B cell (primary cell): ENCODE results near the gene FGL2. TPM values are rescaled to one million over a fixed set of nuclear protein-coding genes. Genes with fewer than 3 reads are reported as not detected.

Experiments
- ATAC-seq: fragments of 200-7000 bp; cut with Tn5 transposase; one replicate; pipeline ENCODE4 v1.10.0; 2021; ENCODE audit warnings: low read depth, mild to moderate bottlenecking, moderate number of reproducible peaks, moderate library complexity
- CTCF ChIA-PET: fragments of 350-600 bp; sonication (Branson Sonifier 250); formaldehyde crosslinking; loops from one replicate; lab custom pipeline; 2021; ENCODE audit warnings: antibody characterized with exemption, inconsistent platforms; lab: Charles Lee
- POLR2A ChIA-PET: fragments of 350-600 bp; sonication (Branson Sonifier 250); formaldehyde crosslinking; loops from one replicate; lab custom pipeline; 2021; ENCODE audit warnings: antibody characterized with exemption; lab: Charles Lee
- DNase-seq: peaks from one replicate; pipeline ENCODE4 v3.0.0; 2013
- H2AFZ ChIP-seq: 2 replicates; pipeline ENCODE4 v1.6.1; 2012; ENCODE audit warnings: mild to moderate bottlenecking, low read depth, low read length; ENCODE audit not compliant: insufficient read depth, poor library complexity, severe bottlenecking
- H3K27ac ChIP-seq, 2 donors: 1 replicate in 1 of 2; 2 replicates in 1 of 2; pipeline ENCODE4 v1.5.1; 2012 to 2013; ENCODE audit warnings: low read length in 2 of 2, mild to moderate bottlenecking in 2 of 2, moderate library complexity in 1 of 2
- H3K27me3 ChIP-seq, 4 experiments: fragments of 200-600 bp in 1 of 4; sonication (generic) in 1 of 4; replicated peaks in 1 of 4; 1 replicate in 2 of 4; 2 replicates in 2 of 4; pipeline versions ENCODE4 v1.6.1 to v1.7.0; 2013 to 2016; ENCODE audit warnings: low read length in 3 of 4, mild to moderate bottlenecking in 2 of 4, mixed read lengths in 1 of 4, moderate library complexity in 1 of 4; ENCODE audit not compliant: insufficient read depth in 4 of 4, control insufficient read depth in 3 of 4; ENCODE audit errors: control extremely low read depth in 1 of 4
- H3K36me3 ChIP-seq, 2 experiments: replicated peaks in 1 of 2; 1 replicate in 1 of 2; 2 replicates in 1 of 2; pipeline versions ENCODE4 v1.6.1 to v1.7.1; 2013; ENCODE audit warnings: low read length in 1 of 2; ENCODE audit not compliant: insufficient read depth in 2 of 2, control insufficient read depth in 1 of 2; ENCODE audit errors: control extremely low read depth in 1 of 2, extremely low read depth in 1 of 2
- H3K4me1 ChIP-seq, 2 donors: fragments of 200-600 bp in 1 of 2; sonication (generic) in 1 of 2; 1 replicate in 1 of 2; 2 replicates in 1 of 2; pipeline versions ENCODE4 v1.5.1 to v1.6.1; 2013 to 2017; ENCODE audit warnings: low read length in 2 of 2; ENCODE audit not compliant: control insufficient read depth in 2 of 2, insufficient read depth in 2 of 2
- H3K4me2 ChIP-seq: replicated peaks from 2 replicates; pipeline ENCODE3; 2012; ENCODE audit warnings: mild to moderate bottlenecking, low read depth, low read length; ENCODE audit not compliant: poor library complexity, severe bottlenecking
- H3K4me3 ChIP-seq, 5 experiments: fragments of 200-600 bp in 1 of 5; sonication (generic) in 1 of 5; 1 replicate in 3 of 5; 2 replicates in 2 of 5; pipeline versions ENCODE4 v1.5.1 to v1.7.0; 2011 to 2016; ENCODE audit warnings: low read length in 4 of 5, mild to moderate bottlenecking in 4 of 5, low read depth in 2 of 5, control low read depth in 1 of 5, moderate library complexity in 1 of 5; ENCODE audit not compliant: insufficient read depth in 1 of 5; ENCODE audit errors: control extremely low read depth in 1 of 5, extremely low read depth in 1 of 5
- H3K79me2 ChIP-seq: fragments of 200-600 bp; sonication (generic); one replicate; pipeline ENCODE4 v1.6.0; 2016; ENCODE audit warnings: low read length; ENCODE audit not compliant: control insufficient read depth, insufficient read depth
- H3K9ac ChIP-seq: fragments of 200-600 bp; sonication (generic); 2 replicates; pipeline ENCODE4 v1.6.1; 2017; ENCODE audit warnings: mild to moderate bottlenecking, low read length, moderate library complexity
- H3K9me3 ChIP-seq, 3 donors: one replicate each; pipeline versions ENCODE4 v1.6.1 to v1.7.1; 2013; ENCODE audit warnings: low read length in 2 of 3; ENCODE audit not compliant: control insufficient read depth in 2 of 3, insufficient read depth in 1 of 3; ENCODE audit errors: control extremely low read depth in 1 of 3
- H4K20me1 ChIP-seq: 2 replicates; pipeline ENCODE4 v1.6.0; 2012; ENCODE audit warnings: mild to moderate bottlenecking, low read length; ENCODE audit not compliant: insufficient read depth, control insufficient read depth, poor library complexity, severe bottlenecking
- H3K27ac Mint-ChIP-seq: one replicate; pipeline ENCODE4 v1.8.0; 2021; ENCODE audit warnings: mixed read lengths
- H3K27me3 Mint-ChIP-seq: one replicate; pipeline ENCODE4 v1.8.0; 2021; ENCODE audit warnings: mixed read lengths
- H3K4me1 Mint-ChIP-seq: one replicate; pipeline ENCODE4 v1.8.0; 2021; ENCODE audit warnings: mixed read lengths
- H3K4me3 Mint-ChIP-seq: one replicate; pipeline ENCODE4 v1.8.0; 2021; ENCODE audit warnings: mixed read lengths
- H3K9me3 Mint-ChIP-seq: one replicate; pipeline ENCODE4 v1.8.0; 2022; ENCODE audit warnings: mixed read lengths; ENCODE audit not compliant: insufficient read depth
- CTCF ChIP-seq: fragments of 200-600 bp; IDR thresholded peaks from one replicate; pipeline ENCODE4 v1.8.0; 2022; ENCODE audit warnings: antibody characterized with exemption, mild to moderate bottlenecking
- EZH2 ChIP-seq: IDR thresholded peaks from 2 replicates; pipeline ENCODE4 v1.6.1; 2012; ENCODE audit warnings: borderline replicate concordance, low read depth, mild to moderate bottlenecking, moderate library complexity, low read length; ENCODE audit not compliant: insufficient read depth, poor library complexity, severe bottlenecking
- WGBS: methylation state at CpG from one replicate; pipeline ENCODE4 v1.1.5; 2013; ENCODE audit warnings: missing lambda C conversion rate; ENCODE audit not compliant: insufficient coverage; 5-methylcytosine and 5-hydroxymethylcytosine counted together
- intact Hi-C: fragments of 100-400 bp; cut with micrococcal nuclease; formaldehyde crosslinking; loops from one replicate; pipeline ENCODE4 v1.10.0; 2022
- polyA plus RNA-seq: library from polyadenylated mRNA; depleted of rRNA; stranded (reverse); fragments of >200 nt; gene quantifications from 2 replicates; pipeline ENCODE4 v1.2.3, GENCODE V29; 2012
- total RNA-seq, 2 donors: library from RNA; stranded (reverse); fragments of 120-200 nt in 1 of 2; gene quantifications; 1 replicate in 1 of 2; 2 replicates in 1 of 2; pipeline versions ENCODE4 v1.2.3 to v1.2.4, GENCODE V29; 2013 to 2022

Gene FGL2
- total and polyA plus RNA-seq, 2 donors (not counting 1 experiment from before 2014, with no cell fraction given): 2.1 to 7.0 TPM

DNA sequence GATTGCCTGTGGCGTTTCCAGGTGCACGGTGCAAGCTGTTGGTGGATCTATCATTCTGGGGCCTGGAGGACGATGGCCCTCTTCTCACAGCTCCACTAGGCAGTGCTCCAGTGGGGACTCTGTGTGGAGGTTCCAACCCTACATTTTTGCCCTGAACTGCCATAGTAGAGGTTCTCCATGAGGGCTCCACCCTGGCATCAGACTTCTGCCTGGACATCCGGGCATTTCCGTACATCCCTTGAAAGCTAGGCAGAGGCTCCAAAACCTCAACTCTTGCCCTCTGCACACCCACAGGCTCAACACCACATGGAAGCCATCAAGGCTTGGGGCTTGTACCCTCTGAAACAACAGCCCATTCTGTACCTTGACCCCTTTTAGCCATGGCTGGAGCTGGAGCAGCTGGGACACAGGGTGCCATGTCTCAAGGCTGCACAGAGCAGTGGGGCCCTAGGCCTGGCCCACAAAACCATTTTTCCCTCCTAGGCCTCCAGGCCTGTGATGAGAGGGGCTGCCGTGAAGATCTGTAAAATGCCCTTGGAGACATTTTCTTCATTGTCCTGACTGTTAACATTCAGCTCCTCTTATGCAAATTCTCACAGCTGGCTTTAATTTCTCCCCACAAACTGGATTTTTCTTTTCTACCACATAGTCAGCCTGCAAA, 10.0 kb upstream of the FGL2 start:
- POLR2A ChIA-PET: no interaction called here
- CTCF ChIA-PET: interaction anchor here (2.7 kb wide), 1 partner anchor 38 kb away, joined by 10 read pairs; no protein-coding TSS in a partner anchor

More for the DNA sequence above, 10.0 kb upstream of the FGL2 start:
- DNase-seq: no peak
- Mint-ChIP-seq H3K4me3 (no peak overlapping the region), H3K27me3 (no peaks in the 10 kb centered on the region), H3K9me3 (peaks cover 17% of the 10 kb centered on the region), H3K27ac (no peak overlapping the region), H3K4me1 (peaks cover 4% of the 10 kb centered on the region)
- no peaks in the 10 kb centered on the region for H3K36me3 ChIP-seq
- H4K20me1 ChIP-seq: no peaks in the 10 kb centered on the region
- no peak overlapping the region for H2AFZ ChIP-seq
- H3K4me3 ChIP-seq: no peak overlapping the region
- ATAC-seq: no peak
- H3K27ac ChIP-seq: no peak overlapping the region
- no peak overlapping the region for H3K4me2 ChIP-seq
- no peak for TF ChIP-seq CTCF
- TF ChIP-seq EZH2: no peak
- intact Hi-C loops: no loop called here
- H3K79me2 ChIP-seq: no peaks in the 10 kb centered on the region
- H3K9ac ChIP-seq: no peak overlapping the region
- WGBS: 97% methylated on average over 6 of the region's 6 CpGs
- peaks cover 4% of the 10 kb centered on the region in 2 donors for H3K4me1 ChIP-seq
- no peaks in the 10 kb centered on the region for H3K27me3 ChIP-seq
- H3K9me3 ChIP-seq: peaks cover 1 to 18% (median 17%) of the 10 kb centered on the region in 3 donors
